ENCODE results near the gene ARHGEF33. TPM values are rescaled to one million over a fixed set of nuclear protein-coding genes. Genes with fewer than 3 reads are reported as not detected.

ARHGEF33 gene
- total and polyA plus RNA-seq, 2 experiments from 2014 or later: 0.54 to 0.75 TPM

GRCh38 chr2:38875227-38875575 lies 14.5 kb upstream of the ARHGEF33 start:
- H2AFZ ChIP-seq: peak overlapping the region; percentile 100
- H3K9me3 ChIP-seq (ENCODE audit: low read depth): no peaks in the 10 kb centered on the region
- H3K9me2 ChIP-seq (ENCODE audit: insufficient read depth): no peaks in the 10 kb centered on the region
- H3K4me2 ChIP-seq (ENCODE audit: unreplicated experiment): peak overlapping the region; percentile 94
- H3F3A ChIP-seq (ENCODE audit: insufficient read depth): no peaks in the 10 kb centered on the region
- peak overlapping the region; percentile 95 for H3K4me3 ChIP-seq
- in situ Hi-C loops (cut with MboI): no loop called here
- TF ChIP-seq EZH2 (IDR thresholded peaks at IDR 0.05; ENCODE audit: insufficient read depth, poor library complexity, severe bottlenecking) (no peak), EZH2phosphoT487 (IDR thresholded peaks at IDR 0.05; ENCODE audit: insufficient read depth, low read depth) (no peak)
- WGBS, 2 experiments (ENCODE audit: low coverage in 1 of 2, low lambda C conversion rate in 2 of 2, missing lambda C conversion rate in 2 of 2): 0 to 2% methylated on average over 10 of the region's 10 CpGs
- H4K20me1 ChIP-seq (ENCODE audit: insufficient read depth): no peaks in the 10 kb centered on the region
- no peaks in the 10 kb centered on the region for H3K36me3 ChIP-seq (ENCODE audit: low read depth)
- peak overlapping the region; percentile 90 for H3K9ac ChIP-seq
- no peaks in the 10 kb centered on the region for H3K27me3 ChIP-seq (replicated peaks; ENCODE audit: insufficient read depth)
- peaks cover 62% of the 10 kb centered on the region for H3K79me2 ChIP-seq (ENCODE audit: insufficient read depth)
- peaks cover 6% of the 10 kb centered on the region; the same call in 1 of the 2 replicates for H3K4me1 ChIP-seq (ENCODE audit: insufficient read depth)
- H3K27ac ChIP-seq: peak overlapping the region; percentile 74
- peak; percentile 45 for DNase-seq

DNA sequence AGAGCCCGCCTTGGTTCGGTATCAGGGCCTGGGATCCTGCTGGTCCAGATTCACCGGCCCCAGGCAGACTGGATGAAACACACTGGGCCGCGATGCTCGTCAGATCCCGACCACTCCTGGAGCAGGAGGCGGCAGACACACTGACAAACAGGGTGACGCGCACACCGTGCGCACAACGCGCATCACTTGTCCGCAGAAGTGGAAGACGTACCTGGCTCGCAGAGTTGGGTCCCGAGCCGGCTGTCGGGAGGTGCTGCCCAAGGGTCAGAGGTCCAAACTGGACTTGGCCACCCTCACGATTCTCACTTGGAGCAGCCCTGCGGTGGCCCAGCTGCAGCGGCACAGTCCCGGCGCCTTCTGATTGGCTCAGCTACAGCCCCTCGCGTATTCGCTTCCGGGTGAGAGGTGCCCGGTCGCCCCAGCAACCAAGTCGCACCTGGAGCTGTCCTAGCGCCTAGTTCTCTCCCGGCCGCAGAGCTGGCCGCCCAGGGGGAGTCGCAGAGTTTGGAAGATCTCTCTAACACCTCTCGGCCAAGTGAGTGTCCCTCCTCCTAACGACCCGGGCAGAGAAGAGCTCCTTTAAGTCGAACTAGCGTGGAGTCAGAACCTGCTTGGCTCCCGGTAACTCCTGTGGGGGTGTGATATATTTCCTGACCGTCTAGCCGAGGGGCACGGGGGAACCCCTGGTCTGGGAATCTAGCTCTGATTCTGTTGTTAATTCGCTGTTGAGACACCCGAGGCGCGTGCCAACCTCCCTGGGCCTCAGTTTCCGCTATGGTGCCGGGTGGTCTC lies 13.9 kb upstream of the ARHGEF33 start, which contains the start of the genes DHX57 and MORN2:
TSS of gene DHX57 (minus strand) at position 359 of the 792 bp plus-strand sequence. CDS start 7,529 bp downstream, outside the sequence.
TSS of gene MORN2 (plus strand) at position 401 of the 792 bp plus-strand sequence.
- Histone ChIP-seq H3K9ac (peak within 1 kb of the TSS; percentile 90), H3K4me3 (peak within 1 kb of the TSS; percentile 95), H3F3A (ENCODE audit: insufficient read depth) (no peaks in the 10 kb centered on the region), H2AFZ (peak within 1 kb of the TSS; percentile 100), H3K4me2 (ENCODE audit: unreplicated experiment) (peak within 1 kb of the TSS; percentile 94), H3K27me3 (replicated peaks; ENCODE audit: insufficient read depth) (no peaks in the 10 kb centered on the region), H3K9me2 (ENCODE audit: insufficient read depth) (no peaks in the 10 kb centered on the region), H3K4me1 (ENCODE audit: insufficient read depth) (peaks cover 6% of the 10 kb centered on the region; the same call in 1 of the 2 replicates), H3K27ac (peak within 1 kb of the TSS; percentile 74), H3K9me3 (ENCODE audit: low read depth) (no peaks in the 10 kb centered on the region), H3K36me3 (ENCODE audit: low read depth) (no peaks in the 10 kb centered on the region), H3K79me2 (ENCODE audit: insufficient read depth) (peaks cover 56% of the 10 kb centered on the region), H4K20me1 (ENCODE audit: insufficient read depth) (no peaks in the 10 kb centered on the region)
- no peak for TF ChIP-seq EZH2 (IDR thresholded peaks at IDR 0.05; ENCODE audit: insufficient read depth, poor library complexity, severe bottlenecking)
- no peak for TF ChIP-seq EZH2phosphoT487 (IDR thresholded peaks at IDR 0.05; ENCODE audit: insufficient read depth, low read depth)
- 1 to 2% methylated on average over 50 to 52 of the region's 52 CpGs for WGBS, 2 experiments (ENCODE audit: low coverage in 1 of 2, low lambda C conversion rate in 2 of 2, missing lambda C conversion rate in 2 of 2)
- peak; percentile 92 for DNase-seq
- in situ Hi-C loops (cut with MboI): no loop called here

DNA sequence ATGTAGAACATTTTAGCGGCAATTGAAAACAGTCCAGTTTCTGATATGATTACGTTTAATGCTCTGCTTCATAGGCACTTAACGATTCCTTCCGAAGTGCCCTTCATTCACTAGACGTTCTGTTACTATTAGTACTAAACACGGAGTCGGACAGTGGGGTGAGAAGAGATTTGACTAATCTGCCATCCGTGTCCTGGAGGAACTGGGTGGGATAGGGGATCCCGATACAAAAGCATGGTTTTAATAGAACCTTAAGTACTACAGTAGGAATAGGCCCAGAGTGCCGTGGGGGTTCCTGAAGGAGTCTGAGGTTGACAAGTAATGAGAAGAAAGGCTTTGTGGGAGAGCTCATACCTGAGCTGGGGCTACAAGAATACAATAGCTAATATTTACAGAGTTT lies 13.3 kb upstream of the ARHGEF33 start:
- in situ Hi-C loops (cut with MboI): no loop called here
- H3K79me2 ChIP-seq (ENCODE audit: insufficient read depth): peaks cover 50% of the 10 kb centered on the region

GRCh38 chr2:38886063-38886462 lies 3.6 kb upstream of the ARHGEF33 start:
- Histone ChIP-seq H2AFZ (no peak overlapping the region), H3K36me3 (ENCODE audit: low read depth) (no peaks in the 10 kb centered on the region), H3K4me3 (no peak overlapping the region), H3K79me2 (ENCODE audit: insufficient read depth) (no peaks in the 10 kb centered on the region), H3K4me1 (ENCODE audit: insufficient read depth) (no peaks in the 10 kb centered on the region), H3F3A (ENCODE audit: insufficient read depth) (no peaks in the 10 kb centered on the region), H3K4me2 (ENCODE audit: unreplicated experiment) (no peak overlapping the region), H3K9me2 (ENCODE audit: insufficient read depth) (no peaks in the 10 kb centered on the region), H3K9ac (no peak overlapping the region), H3K27ac (no peak overlapping the region), H4K20me1 (ENCODE audit: insufficient read depth) (no peaks in the 10 kb centered on the region), H3K9me3 (ENCODE audit: low read depth) (no peaks in the 10 kb centered on the region), H3K27me3 (replicated peaks; ENCODE audit: insufficient read depth) (no peaks in the 10 kb centered on the region)
- no peak for DNase-seq
- in situ Hi-C loops (cut with MboI): no loop called here
- no peak for TF ChIP-seq EZH2 (IDR thresholded peaks at IDR 0.05; ENCODE audit: insufficient read depth, poor library complexity, severe bottlenecking)
- TF ChIP-seq EZH2phosphoT487 (IDR thresholded peaks at IDR 0.05; ENCODE audit: insufficient read depth, low read depth): no peak

More for the DNA sequence above, 13.3 kb upstream of the ARHGEF33 start:
- no peaks in the 10 kb centered on the region for H3F3A ChIP-seq (ENCODE audit: insufficient read depth)
- H3K4me3 ChIP-seq: peak overlapping the region; percentile 95
- no peaks in the 10 kb centered on the region for H3K27me3 ChIP-seq (replicated peaks; ENCODE audit: insufficient read depth)
- H3K9ac ChIP-seq: peak overlapping the region; percentile 90
- no peaks in the 10 kb centered on the region for H3K36me3 ChIP-seq (ENCODE audit: low read depth)
- peaks cover 6% of the 10 kb centered on the region; the same call in 1 of the 2 replicates for H3K4me1 ChIP-seq (ENCODE audit: insufficient read depth)
- DNase-seq: peak; percentile 27
- TF ChIP-seq EZH2 (IDR thresholded peaks at IDR 0.05; ENCODE audit: insufficient read depth, poor library complexity, severe bottlenecking) (no peak), EZH2phosphoT487 (IDR thresholded peaks at IDR 0.05; ENCODE audit: insufficient read depth, low read depth) (no peak)
- H3K9me3 ChIP-seq (ENCODE audit: low read depth): no peaks in the 10 kb centered on the region
- peak overlapping the region; percentile 100 for H2AFZ ChIP-seq
- no peaks in the 10 kb centered on the region for H3K9me2 ChIP-seq (ENCODE audit: insufficient read depth)
- 1 to 4% methylated on average over 10 of the region's 10 CpGs for WGBS, 2 experiments (ENCODE audit: low coverage in 1 of 2, low lambda C conversion rate in 2 of 2, missing lambda C conversion rate in 2 of 2)
- no peaks in the 10 kb centered on the region for H4K20me1 ChIP-seq (ENCODE audit: insufficient read depth)
- peak overlapping the region; percentile 74; the same call in 1 of the 2 replicates for H3K27ac ChIP-seq
- H3K4me2 ChIP-seq (ENCODE audit: unreplicated experiment): peak overlapping the region; percentile 94

All from GM23248 (cell line).